ENCODE results near the gene ZNF593.

Gene ZNF593

GRCh38 chr1:26145041-26145959 is 24.4 kb upstream of the ZNF593 start:
- no peak overlapping the region for H3K4me3 ChIP-seq (ENCODE audit: low read depth, low read length)
- POLR2A ChIA-PET, result no interaction called here
- DNase-seq (ENCODE audit: low read depth, low spot score), result no peak
- peak; percentile 76 for TF ChIP-seq CTCF (IDR thresholded peaks at IDR 0.05; ENCODE audit: insufficient read depth, low read length, missing control alignments)
- CTCF ChIA-PET, result interaction anchor here (0.6 to 14.3 kb wide), 49 partner anchors 8 to 308 kb away, joined by 3 to 360 read pairs (median 5); partner anchors contain the start of genes CEP85, EXTL1, PDIK1L and TRIM63

- no peak overlapping the region for H3K4me3 ChIP-seq (ENCODE audit: low read depth, low read length)
- no peak for TF ChIP-seq CTCF (IDR thresholded peaks at IDR 0.05; ENCODE audit: insufficient read depth, low read length, missing control alignments)
- ChIA-PET CTCF (interaction anchor here (1.1 to 14.3 kb wide), 27 partner anchors 9 to 250 kb away, joined by 3 to 360 read pairs (median 9); partner anchors contain the start of genes CEP85, PDIK1L, TRIM63 and ZNF593), POLR2A (no interaction called here)
- DNase-seq (ENCODE audit: low read depth, low spot score), result no peak
Measured at GRCh38 chr1:26145960-26146294, 23.8 kb upstream of the ZNF593 start.

- no peak overlapping the region for H3K4me3 ChIP-seq (ENCODE audit: low read depth, low read length)
- TF ChIP-seq CTCF (IDR thresholded peaks at IDR 0.05; ENCODE audit: insufficient read depth, low read length, missing control alignments), result no peak
- ChIA-PET POLR2A (no interaction called here), CTCF (interaction anchor here (1.5 to 14.3 kb wide), 4 partner anchors 14 to 114 kb away, joined by 5 to 360 read pairs (median 78); no protein-coding TSS in a partner anchor)
- DNase-seq (ENCODE audit: low read depth, low spot score), result no peak
Measured at GRCh38 chr1:26148887-26149286, 20.8 kb upstream of the ZNF593 start.

- H3K4me3 ChIP-seq (ENCODE audit: low read depth, low read length), result no peak overlapping the region
- no peak for DNase-seq (ENCODE audit: low read depth, low spot score)
- POLR2A ChIA-PET, result no interaction called here
- CTCF ChIA-PET, result interaction anchor here (1.3 to 6.6 kb wide), 6 partner anchors 10 to 263 kb away, joined by 3 to 70 read pairs (median 16); partner anchors contain the start of gene ZNF593
- no peak for TF ChIP-seq CTCF (IDR thresholded peaks at IDR 0.05; ENCODE audit: insufficient read depth, low read length, missing control alignments)
Measured at GRCh38 chr1:26153966-26154532, 15.7 kb upstream of the ZNF593 start.

- POLR2A ChIA-PET, result no interaction called here
- no peak overlapping the region for H3K4me3 ChIP-seq (ENCODE audit: low read depth, low read length)
- CTCF ChIA-PET, result interaction anchor here (1.3 to 6.6 kb wide), 7 partner anchors 9 to 262 kb away, joined by 3 to 70 read pairs (median 10); partner anchors contain the start of genes CEP85 and ZNF593
- TF ChIP-seq CTCF (IDR thresholded peaks at IDR 0.05; ENCODE audit: insufficient read depth, low read length, missing control alignments), result no peak
- no peak for DNase-seq (ENCODE audit: low read depth, low spot score)
Measured at GRCh38 chr1:26154750-26155149, 15.0 kb upstream of the ZNF593 start.
